Uterus (tissue), 2 donors: Measurements from ENCODE around the gene VPS41.
"Not testable (repeated sequence)": the region's sequence is repeated elsewhere in the genome, so short reads cannot be mapped to it uniquely, and the experiment has no call there.

ENCODE experiments used
- POLR2A ChIP-seq, 2 donors: fragments of 450-650 bp; IDR thresholded peaks; one replicate each; pipeline ENCODE4 v1.6.1; 2016; ENCODE audit warnings: antibody characterized with exemption in 2 of 2, mild to moderate bottlenecking in 1 of 2, moderate library complexity in 1 of 2
- TF ChIP-seq, protein P1 (sequence below), 4 experiments: fragments of 200-600 bp in 2 of 4; fragments of 450-650 bp in 2 of 4; sonication (generic) in 2 of 4; IDR thresholded peaks; one replicate each; pipeline ENCODE4 v1.5.1; 2016 to 2019; ENCODE audit warnings: antibody characterized with exemption in 4 of 4, mild to moderate bottlenecking in 2 of 4, moderate library complexity in 1 of 4

- TF ChIP-seq, protein P1, sequence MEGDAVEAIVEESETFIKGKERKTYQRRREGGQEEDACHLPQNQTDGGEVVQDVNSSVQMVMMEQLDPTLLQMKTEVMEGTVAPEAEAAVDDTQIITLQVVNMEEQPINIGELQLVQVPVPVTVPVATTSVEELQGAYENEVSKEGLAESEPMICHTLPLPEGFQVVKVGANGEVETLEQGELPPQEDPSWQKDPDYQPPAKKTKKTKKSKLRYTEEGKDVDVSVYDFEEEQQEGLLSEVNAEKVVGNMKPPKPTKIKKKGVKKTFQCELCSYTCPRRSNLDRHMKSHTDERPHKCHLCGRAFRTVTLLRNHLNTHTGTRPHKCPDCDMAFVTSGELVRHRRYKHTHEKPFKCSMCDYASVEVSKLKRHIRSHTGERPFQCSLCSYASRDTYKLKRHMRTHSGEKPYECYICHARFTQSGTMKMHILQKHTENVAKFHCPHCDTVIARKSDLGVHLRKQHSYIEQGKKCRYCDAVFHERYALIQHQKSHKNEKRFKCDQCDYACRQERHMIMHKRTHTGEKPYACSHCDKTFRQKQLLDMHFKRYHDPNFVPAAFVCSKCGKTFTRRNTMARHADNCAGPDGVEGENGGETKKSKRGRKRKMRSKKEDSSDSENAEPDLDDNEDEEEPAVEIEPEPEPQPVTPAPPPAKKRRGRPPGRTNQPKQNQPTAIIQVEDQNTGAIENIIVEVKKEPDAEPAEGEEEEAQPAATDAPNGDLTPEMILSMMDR (IDR thresholded peaks at IDR 0.05) = not testable (repeated sequence)
- not testable (repeated sequence) for TF ChIP-seq POLR2A (IDR thresholded peaks at IDR 0.05)
Measured at GRCh38 chr7:38947541-38947940, 38.5 kb upstream of the VPS41 start.
